Activated naive CD4-positive, alpha-beta T cell treated with anti-CD3 and anti-CD28 coated beads for 36 hours (primary cell): ENCODE results near the gene TREX2. TPM values are rescaled to one million over a fixed set of nuclear protein-coding genes. Genes with fewer than 3 reads are reported as not detected.

ENCODE experiments used
- CTCF ChIA-PET: fragments of 350-600 bp; sonication (Branson Sonifier 250); formaldehyde crosslinking; loops from one replicate; lab custom pipeline; 2021; ENCODE audit warnings: antibody characterized with exemption; lab: Charles Lee
- DNase-seq: peaks from one replicate; pipeline ENCODE4 v3.0.0-alpha.2; 2020
- H3K27ac Mint-ChIP-seq: one replicate; pipeline ENCODE4 v1.8.0; 2021; ENCODE audit warnings: mild to moderate bottlenecking, mixed read lengths
- H3K27me3 Mint-ChIP-seq: one replicate; pipeline ENCODE4 v1.8.0; 2021; ENCODE audit warnings: low read depth, mixed read lengths
- H3K36me3 Mint-ChIP-seq: one replicate; pipeline ENCODE4 v1.8.0; 2021; ENCODE audit warnings: low read depth, mixed read lengths
- H3K4me1 Mint-ChIP-seq: one replicate; pipeline ENCODE4 v1.8.0; 2021; ENCODE audit warnings: low read depth, mixed read lengths
- H3K4me3 Mint-ChIP-seq: one replicate; pipeline ENCODE4 v1.8.0; 2021; ENCODE audit warnings: mild to moderate bottlenecking, moderate library complexity, mixed read lengths
- H3K9me3 Mint-ChIP-seq: one replicate; pipeline ENCODE4 v1.8.0; 2021; ENCODE audit warnings: mixed read lengths
- intact Hi-C: fragments of 100-400 bp; cut with micrococcal nuclease; formaldehyde crosslinking; loops from one replicate; pipeline ENCODE4 v1.15.1; 2023
- total RNA-seq, 2 experiments: library from RNA; stranded (reverse); gene quantifications; one replicate each; pipeline ENCODE4 v1.2.3, GENCODE V29; 2021

The TREX2 gene
- total RNA-seq, 2 experiments from 2014 or later = 1.0 to 1.2 TPM

- H3K9me3 Mint-ChIP-seq = no peaks in the 10 kb centered on the region
- CTCF ChIA-PET = no interaction called here
- H3K36me3 Mint-ChIP-seq = no peaks in the 10 kb centered on the region
- H3K27ac Mint-ChIP-seq = no peak overlapping the region
- H3K4me1 Mint-ChIP-seq = no peaks in the 10 kb centered on the region
- no peak overlapping the region for H3K4me3 Mint-ChIP-seq
- intact Hi-C loops = no loop called here
- H3K27me3 Mint-ChIP-seq = no peaks in the 10 kb centered on the region
- no peak for DNase-seq
Observed at GRCh38 chrX:153449368-153450113, 3.7 kb upstream of the TREX2 start.

GRCh38 chrX:153448556-153449367 is 2.9 kb upstream of the TREX2 start:
- Mint-ChIP-seq H3K4me3 (no peak overlapping the region), H3K9me3 (no peaks in the 10 kb centered on the region), H3K4me1 (no peaks in the 10 kb centered on the region), H3K27me3 (no peaks in the 10 kb centered on the region), H3K36me3 (no peaks in the 10 kb centered on the region), H3K27ac (no peak overlapping the region)
- CTCF ChIA-PET = no interaction called here
- DNase-seq = no peak
- intact Hi-C loops = no loop called here

GRCh38 chrX:153447581-153447960 is 1.7 kb upstream of the TREX2 start:
- DNase-seq = no peak
- Mint-ChIP-seq H3K27me3 (no peaks in the 10 kb centered on the region), H3K4me3 (no peak overlapping the region), H3K9me3 (no peaks in the 10 kb centered on the region), H3K36me3 (no peaks in the 10 kb centered on the region), H3K27ac (no peak overlapping the region), H3K4me1 (no peaks in the 10 kb centered on the region)
- CTCF ChIA-PET = no interaction called here
- intact Hi-C loops = no loop called here

GRCh38 chrX:153446950-153447580 is 1.2 kb upstream of the TREX2 start:
- H3K27ac Mint-ChIP-seq = no peak overlapping the region
- no peaks in the 10 kb centered on the region for H3K9me3 Mint-ChIP-seq
- intact Hi-C loops = no loop called here
- H3K27me3 Mint-ChIP-seq = no peaks in the 10 kb centered on the region
- no peaks in the 10 kb centered on the region for H3K4me1 Mint-ChIP-seq
- no peaks in the 10 kb centered on the region for H3K36me3 Mint-ChIP-seq
- CTCF ChIA-PET = no interaction called here
- DNase-seq = no peak
- H3K4me3 Mint-ChIP-seq = no peak overlapping the region

GRCh38 chrX:153446636-153446936 is 730 bp upstream of the TREX2 start:
- H3K27ac Mint-ChIP-seq = no peak overlapping the region
- CTCF ChIA-PET = no interaction called here

GRCh38 chrX:153445106-153445855 is 575 bp downstream of the TREX2 start:
- Mint-ChIP-seq H3K4me3 (no peak overlapping the region), H3K27me3 (no peaks in the 10 kb centered on the region)
- CTCF ChIA-PET = no interaction called here

More at GRCh38 chrX:153446636-153446936, 730 bp upstream of the TREX2 start:
- Mint-ChIP-seq H3K9me3 (no peaks in the 10 kb centered on the region), H3K4me3 (no peak overlapping the region), H3K27me3 (no peaks in the 10 kb centered on the region), H3K36me3 (no peaks in the 10 kb centered on the region), H3K4me1 (no peaks in the 10 kb centered on the region)
- no peak for DNase-seq
- intact Hi-C loops = no loop called here

GRCh38 chrX:153444333-153445011 is 1.4 kb downstream of the TREX2 start:
- Mint-ChIP-seq H3K27me3 (no peaks in the 10 kb centered on the region), H3K4me3 (no peak overlapping the region), H3K36me3 (no peaks in the 10 kb centered on the region), H3K9me3 (no peaks in the 10 kb centered on the region), H3K4me1 (no peaks in the 10 kb centered on the region), H3K27ac (no peak overlapping the region)
- intact Hi-C loops = no loop called here
- CTCF ChIA-PET = no interaction called here
- DNase-seq = no peak

More at GRCh38 chrX:153445106-153445855, 575 bp downstream of the TREX2 start:
- Mint-ChIP-seq H3K27ac (no peak overlapping the region), H3K36me3 (no peaks in the 10 kb centered on the region), H3K4me1 (no peaks in the 10 kb centered on the region), H3K9me3 (no peaks in the 10 kb centered on the region)
- intact Hi-C loops = no loop called here
- no peak for DNase-seq

GRCh38 chrX:153443476-153444332 is 2.2 kb downstream of the TREX2 start:
- H3K4me1 Mint-ChIP-seq = no peaks in the 10 kb centered on the region
- H3K36me3 Mint-ChIP-seq = no peaks in the 10 kb centered on the region
- H3K27ac Mint-ChIP-seq = no peak overlapping the region
- no peak for DNase-seq
- H3K9me3 Mint-ChIP-seq = no peaks in the 10 kb centered on the region
- CTCF ChIA-PET = no interaction called here
- intact Hi-C loops = no loop called here
- no peak overlapping the region for H3K4me3 Mint-ChIP-seq
- H3K27me3 Mint-ChIP-seq = no peaks in the 10 kb centered on the region

- Mint-ChIP-seq H3K9me3 (no peaks in the 10 kb centered on the region), H3K27ac (no peak overlapping the region), H3K36me3 (no peaks in the 10 kb centered on the region), H3K4me1 (no peaks in the 10 kb centered on the region), H3K4me3 (no peak overlapping the region), H3K27me3 (no peaks in the 10 kb centered on the region)
- CTCF ChIA-PET = no interaction called here
- no peak for DNase-seq
- intact Hi-C loops = no loop called here
Observed at GRCh38 chrX:153442463-153442862, 3.4 kb downstream of the TREX2 start.

- CTCF ChIA-PET = no interaction called here
- intact Hi-C loops = no loop called here
- H3K4me3 Mint-ChIP-seq = no peak overlapping the region
- no peak overlapping the region for H3K27ac Mint-ChIP-seq
- H3K36me3 Mint-ChIP-seq = no peaks in the 10 kb centered on the region
- no peaks in the 10 kb centered on the region for H3K27me3 Mint-ChIP-seq
- no peak for DNase-seq
- no peaks in the 10 kb centered on the region for H3K4me1 Mint-ChIP-seq
- H3K9me3 Mint-ChIP-seq = no peaks in the 10 kb centered on the region
Observed at GRCh38 chrX:153441981-153442380, 3.9 kb downstream of the TREX2 start.

- Mint-ChIP-seq H3K27me3 (no peaks in the 10 kb centered on the region), H3K27ac (no peak overlapping the region), H3K36me3 (no peaks in the 10 kb centered on the region), H3K9me3 (no peaks in the 10 kb centered on the region), H3K4me3 (no peak overlapping the region), H3K4me1 (no peaks in the 10 kb centered on the region)
- no peak for DNase-seq
- CTCF ChIA-PET = no interaction called here
- intact Hi-C loops = no loop called here
Observed at GRCh38 chrX:153441296-153441695, 4.6 kb downstream of the TREX2 start.
